K562 (cell line): ENCODE measurements around the gene ZNF346. TPM values are rescaled to one million over a fixed set of nuclear protein-coding genes. Genes with fewer than 3 reads are reported as not detected.
A peak's percentile ranks its signal among the peaks of the same experiment; 100 is the strongest.

Experiments
- AFF4 ChIP-seq: sonication (generic); formaldehyde crosslinking; IDR thresholded peaks from 2 replicates; pipeline ENCODE4 v1.8.0; 2023; ENCODE audit warnings: mild to moderate bottlenecking, missing genetic modification reagents
- CREM ChIP-seq: IDR thresholded peaks from 2 replicates; pipeline ENCODE4 v1.6.1; 2014; ENCODE audit warnings: antibody characterized with exemption, low read depth
- E4F1 ChIP-seq: fragments of 250-450 bp; sonication (Bioruptor Pico); IDR thresholded peaks from 2 replicates; pipeline ENCODE4 v1.5.0; 2021; ENCODE audit warnings: mild to moderate bottlenecking, borderline replicate concordance
- EWSR1 ChIP-seq: fragments of 450-650 bp; IDR thresholded peaks from 2 replicates; pipeline ENCODE4 v1.6.1; 2018; ENCODE audit warnings: borderline replicate concordance, mild to moderate bottlenecking, low read depth, moderate library complexity; ENCODE audit not compliant: partially characterized antibody
- FOXA3 ChIP-seq, 2 experiments: fragments of 450-650 bp in 1 of 2; sonication (generic) in 1 of 2; formaldehyde crosslinking; IDR thresholded peaks in 1 of 2; conservative IDR thresholded peaks in 1 of 2; 2 replicates each; pipeline versions ENCODE4 v1.4.0 to v1.8.0; 2020 to 2022; ENCODE audit warnings: mild to moderate bottlenecking in 2 of 2, missing genetic modification reagents in 1 of 2
- HNRNPK ChIP-seq: fragments of 200-400 bp; formaldehyde crosslinking; IDR thresholded peaks from one replicate; pipeline ENCODE4 v1.6.1; 2018; ENCODE audit warnings: mild to moderate bottlenecking, low read depth, low read length; ENCODE audit not compliant: poor library complexity, severe bottlenecking
- KHSRP ChIP-seq: fragments of 450-650 bp; IDR thresholded peaks from 2 replicates; pipeline ENCODE4 v1.6.1; 2017
- PTBP1 ChIP-seq: fragments of 200-400 bp; formaldehyde crosslinking; IDR thresholded peaks from 2 replicates; pipeline ENCODE4 v1.6.1; 2017; ENCODE audit warnings: low read depth, low read length
- RBM34 ChIP-seq: fragments of 200-400 bp; formaldehyde crosslinking; IDR thresholded peaks from 2 replicates; pipeline ENCODE4 v1.6.1; 2018; ENCODE audit warnings: low read length, borderline replicate concordance; ENCODE audit not compliant: insufficient read depth
- REST ChIP-seq, 2 experiments: fragments of 450-650 bp; formaldehyde crosslinking in 1 of 2; IDR thresholded peaks; 2 replicates each; pipeline versions ENCODE4 v1.4.0 to v1.6.1; 2014 to 2020; ENCODE audit warnings: mild to moderate bottlenecking in 2 of 2, borderline replicate concordance in 1 of 2, low read depth in 1 of 2
- SUPT5H ChIP-seq: fragments of 450-650 bp; IDR thresholded peaks from 2 replicates; pipeline ENCODE4 v1.6.1; 2016
- XRCC3 ChIP-seq: fragments of 450-650 bp; IDR thresholded peaks from 2 replicates; pipeline ENCODE4 v1.6.1; 2017; ENCODE audit warnings: mild to moderate bottlenecking, moderate library complexity
- polyA plus RNA-seq, 8 experiments: library from polyadenylated mRNA; depleted of rRNA in 4 of 8; stranded (reverse) in 5 of 8; unstranded in 3 of 8; fragments of >200 nt; fragmentation: Nextera tagmentation in 2 of 8; fragmentation: Illumina TruSeq in 1 of 8; extraction: Ambion mirVana in 2 of 8; extraction: Trizol in 1 of 8; gene quantifications; 2 replicates each; pipeline versions ENCODE4 v1.2.1 to v1.2.3, GENCODE V29; 2011 to 2014; ENCODE audit warnings: inconsistent platforms in 1 of 8, missing spikeins in 1 of 8
- total RNA-seq, 7 experiments: library from RNA; depleted of rRNA in 6 of 7; stranded (reverse); fragments of >200 nt in 6 of 7; fragmentation: Illumina TruSeq in 2 of 7; extraction: Trizol in 2 of 7; gene quantifications; 2 replicates each; pipeline versions ENCODE4 v1.2.1 to v1.2.3, GENCODE V29; 2011 to 2021; ENCODE audit warnings: low replicate concordance in 1 of 7

The ZNF346 gene
- total and polyA plus RNA-seq, 9 of the 15 experiments (the other 6 are each of a cell fraction or from before 2014, with no cell fraction given): 5.0 to 25.1 (median 20.1) TPM

GRCh38 chr5:177086654-177087397 lies 64.3 kb downstream of the ZNF346 start, which contains the start of gene FGFR4 (continued):
- TF ChIP-seq RBM34 (peak; percentile 98), CREM (peak; percentile 65), SUPT5H (peak; percentile 69), KHSRP (no peak), E4F1 (CRISPR knock-in tag) (no peak), XRCC3 (no peak), EWSR1 (no peak), FOXA3 (CRISPR knock-in tag; conservative IDR thresholded peaks at IDR 0.05 in 1 of 2, IDR thresholded peaks at IDR 0.05 in 1 of 2) (no peak), AFF4 (CRISPR knock-in tag) (peak; percentile 69; the same call in 1 of the 2 replicates), HNRNPK (peak; percentile 85), REST (IDR thresholded peaks at IDR 0.05; ENCODE audit: borderline replicate concordance) (peak; percentile 24; the same call in 1 of the 2 replicates), REST (CRISPR knock-in tag; IDR thresholded peaks at IDR 0.05; ENCODE audit: low read depth) (no peak), PTBP1 (no peak)
